KMS-11 (cell line): ENCODE data around the gene PPM1H.

ENCODE experiments used
- H2AFZ ChIP-seq: fragments of 200-600 bp; sonication (generic); 2 replicates; pipeline ENCODE4 v1.6.1; 2016; ENCODE audit warnings: antibody characterized with exemption, mixed run types, low read depth
- H3K27ac ChIP-seq: fragments of 200-600 bp; sonication (generic); 2 replicates; pipeline ENCODE4 v1.6.1; 2016; ENCODE audit warnings: mild to moderate bottlenecking, mixed run types
- H3K27me3 ChIP-seq: fragments of 200-600 bp; sonication (generic); 2 replicates; pipeline ENCODE4 v1.6.1; 2017; ENCODE audit warnings: mild to moderate bottlenecking, low read depth, mixed run types, moderate library complexity; ENCODE audit not compliant: insufficient read depth
- H3K36me3 ChIP-seq: fragments of 200-600 bp; sonication (generic); 2 replicates; pipeline ENCODE4 v1.6.1; 2017; ENCODE audit warnings: mild to moderate bottlenecking, mixed run types; ENCODE audit not compliant: insufficient read depth
- H3K4me1 ChIP-seq: fragments of 200-600 bp; sonication (generic); 2 replicates; pipeline ENCODE4 v1.6.1; 2016; ENCODE audit warnings: mild to moderate bottlenecking, low read depth, mixed run types; ENCODE audit not compliant: poor library complexity, severe bottlenecking
- H3K4me2 ChIP-seq: fragments of 200-600 bp; sonication (generic); 2 replicates; pipeline ENCODE4 v1.7.0; 2016; ENCODE audit warnings: mild to moderate bottlenecking, mixed run types
- H3K4me3 ChIP-seq: fragments of 200-600 bp; sonication (generic); IDR thresholded peaks from 2 replicates; pipeline ENCODE4 v1.6.1; 2017; ENCODE audit warnings: low read depth, low read length, mixed read lengths; ENCODE audit not compliant: insufficient read depth
- H3K79me2 ChIP-seq: fragments of 200-600 bp; sonication (generic); 2 replicates; pipeline ENCODE4 v1.6.1; 2016; ENCODE audit warnings: low read depth, mixed run types; ENCODE audit not compliant: insufficient read depth
- H3K9ac ChIP-seq: fragments of 200-600 bp; sonication (generic); 2 replicates; pipeline ENCODE4 v1.6.1; 2016; ENCODE audit warnings: mild to moderate bottlenecking, mixed run types
- H4K20me1 ChIP-seq: fragments of 200-600 bp; sonication (generic); 2 replicates; pipeline ENCODE4 v1.6.1; 2016; ENCODE audit warnings: mild to moderate bottlenecking, mixed run types; ENCODE audit not compliant: insufficient read depth
- TF ChIP-seq, protein P1 (sequence below): fragments of 200-600 bp; sonication (generic); conservative IDR thresholded peaks from 2 replicates; pipeline ENCODE4 v1.6.1; 2017; ENCODE audit warnings: low read depth, mild to moderate bottlenecking, antibody characterized with exemption, low read length, moderate library complexity, mixed read lengths

The PPM1H gene

GRCh38 chr12:62691309-62691708 lies 243.6 kb downstream of the PPM1H start:
- no peaks in the 10 kb centered on the region for H3K27me3 ChIP-seq
- TF ChIP-seq, protein P1, sequence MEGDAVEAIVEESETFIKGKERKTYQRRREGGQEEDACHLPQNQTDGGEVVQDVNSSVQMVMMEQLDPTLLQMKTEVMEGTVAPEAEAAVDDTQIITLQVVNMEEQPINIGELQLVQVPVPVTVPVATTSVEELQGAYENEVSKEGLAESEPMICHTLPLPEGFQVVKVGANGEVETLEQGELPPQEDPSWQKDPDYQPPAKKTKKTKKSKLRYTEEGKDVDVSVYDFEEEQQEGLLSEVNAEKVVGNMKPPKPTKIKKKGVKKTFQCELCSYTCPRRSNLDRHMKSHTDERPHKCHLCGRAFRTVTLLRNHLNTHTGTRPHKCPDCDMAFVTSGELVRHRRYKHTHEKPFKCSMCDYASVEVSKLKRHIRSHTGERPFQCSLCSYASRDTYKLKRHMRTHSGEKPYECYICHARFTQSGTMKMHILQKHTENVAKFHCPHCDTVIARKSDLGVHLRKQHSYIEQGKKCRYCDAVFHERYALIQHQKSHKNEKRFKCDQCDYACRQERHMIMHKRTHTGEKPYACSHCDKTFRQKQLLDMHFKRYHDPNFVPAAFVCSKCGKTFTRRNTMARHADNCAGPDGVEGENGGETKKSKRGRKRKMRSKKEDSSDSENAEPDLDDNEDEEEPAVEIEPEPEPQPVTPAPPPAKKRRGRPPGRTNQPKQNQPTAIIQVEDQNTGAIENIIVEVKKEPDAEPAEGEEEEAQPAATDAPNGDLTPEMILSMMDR = no peak
- no peak overlapping the region for H3K4me2 ChIP-seq

GRCh38 chr12:62689042-62689839 lies 245.7 kb downstream of the PPM1H start:
- H3K9ac ChIP-seq = no peak overlapping the region
- no peaks in the 10 kb centered on the region for H3K79me2 ChIP-seq
- no peak overlapping the region for H3K27ac ChIP-seq
- H4K20me1 ChIP-seq = no peaks in the 10 kb centered on the region
- no peaks in the 10 kb centered on the region for H3K4me1 ChIP-seq
- H3K27me3 ChIP-seq = no peaks in the 10 kb centered on the region
- H3K4me3 ChIP-seq = no peak overlapping the region
- TF ChIP-seq, protein P1 = no peak
- 0 out of 2 replicates have a peak, but pooled peaks cover 3% of the 10 kb centered on the region for H3K36me3 ChIP-seq
- H2AFZ ChIP-seq = no peak overlapping the region
- H3K4me2 ChIP-seq = no peak overlapping the region

More at GRCh38 chr12:62691309-62691708, 243.6 kb downstream of the PPM1H start:
- no peaks in the 10 kb centered on the region for H4K20me1 ChIP-seq
- H3K27ac ChIP-seq = no peak overlapping the region
- no peaks in the 10 kb centered on the region for H3K4me1 ChIP-seq
- no peaks in the 10 kb centered on the region for H3K79me2 ChIP-seq
- 0 out of 2 replicates have a peak, but pooled peaks cover 3% of the 10 kb centered on the region for H3K36me3 ChIP-seq
- H3K4me3 ChIP-seq = no peak overlapping the region
- no peak overlapping the region for H2AFZ ChIP-seq
- H3K9ac ChIP-seq = no peak overlapping the region

GRCh38 chr12:62686938-62687337 lies 248.0 kb downstream of the PPM1H start:
- no peak overlapping the region for H3K4me3 ChIP-seq

GRCh38 chr12:62684570-62685295 lies 250.2 kb downstream of the PPM1H start:
- H4K20me1 ChIP-seq = no peaks in the 10 kb centered on the region
- H3K36me3 ChIP-seq = 0 out of 2 replicates have a peak, but pooled peaks cover 3% of the 10 kb centered on the region
- H3K27me3 ChIP-seq = no peaks in the 10 kb centered on the region
- no peaks in the 10 kb centered on the region for H3K4me1 ChIP-seq
- H3K9ac ChIP-seq = no peak overlapping the region
- no peaks in the 10 kb centered on the region for H3K79me2 ChIP-seq
- no peak overlapping the region for H3K4me3 ChIP-seq
- H3K27ac ChIP-seq = no peak overlapping the region
- no peak overlapping the region for H2AFZ ChIP-seq
- H3K4me2 ChIP-seq = no peak overlapping the region
- TF ChIP-seq, protein P1 = no peak

More at GRCh38 chr12:62686938-62687337, 248.0 kb downstream of the PPM1H start:
- Histone ChIP-seq H2AFZ (no peak overlapping the region), H3K4me2 (no peak overlapping the region), H3K9ac (no peak overlapping the region), H3K4me1 (no peaks in the 10 kb centered on the region), H3K27me3 (no peaks in the 10 kb centered on the region), H3K79me2 (no peaks in the 10 kb centered on the region), H4K20me1 (no peaks in the 10 kb centered on the region), H3K36me3 (0 out of 2 replicates have a peak, but pooled peaks cover 3% of the 10 kb centered on the region), H3K27ac (no peak overlapping the region)
- TF ChIP-seq, protein P1 = no peak
